HuH-7 (cell line): ENCODE data around the gene POLD4.
A peak's percentile ranks its signal among the peaks of the same experiment; 100 is the strongest.
"Not testable (repeated sequence)": the region's sequence is repeated elsewhere in the genome, so short reads cannot be mapped to it uniquely, and the experiment has no call there.

Source experiments
- DNase-seq: peaks from one replicate; pipeline ENCODE4 v3.0.0; 2011; ENCODE audit warnings: low spot score

POLD4 gene

GRCh38 chr11:67351275-67352005 lies 1.9 kb downstream of the POLD4 start:
- DNase-seq: peak; percentile 96

- DNase-seq: no peak
Measured at GRCh38 chr11:67349928-67350465, 3.3 kb downstream of the POLD4 start.

DNA sequence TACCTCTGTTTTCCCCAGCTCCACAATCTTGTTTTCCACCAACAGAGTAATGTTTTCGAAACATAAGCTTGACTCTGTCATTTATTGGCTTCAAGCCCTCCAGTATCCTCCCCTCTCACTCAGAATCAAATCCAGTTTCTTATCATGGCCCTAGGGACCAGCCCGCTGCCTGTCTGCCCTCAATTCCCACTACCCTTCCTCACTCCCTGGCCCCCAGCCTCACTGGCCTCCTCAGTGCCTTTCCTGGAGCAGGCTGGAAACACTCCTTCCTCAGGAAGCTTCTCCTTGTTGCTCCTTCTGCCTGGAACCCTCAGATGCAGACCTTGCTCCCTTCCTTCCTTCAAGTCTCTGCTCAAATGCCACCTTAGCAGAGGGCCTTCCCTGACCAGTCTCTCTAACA lies 3.9 kb downstream of the POLD4 start:
- DNase-seq: no peak

GRCh38 chr11:67349036-67349435 lies 4.3 kb downstream of the POLD4 start:
- no peak for DNase-seq

DNA sequence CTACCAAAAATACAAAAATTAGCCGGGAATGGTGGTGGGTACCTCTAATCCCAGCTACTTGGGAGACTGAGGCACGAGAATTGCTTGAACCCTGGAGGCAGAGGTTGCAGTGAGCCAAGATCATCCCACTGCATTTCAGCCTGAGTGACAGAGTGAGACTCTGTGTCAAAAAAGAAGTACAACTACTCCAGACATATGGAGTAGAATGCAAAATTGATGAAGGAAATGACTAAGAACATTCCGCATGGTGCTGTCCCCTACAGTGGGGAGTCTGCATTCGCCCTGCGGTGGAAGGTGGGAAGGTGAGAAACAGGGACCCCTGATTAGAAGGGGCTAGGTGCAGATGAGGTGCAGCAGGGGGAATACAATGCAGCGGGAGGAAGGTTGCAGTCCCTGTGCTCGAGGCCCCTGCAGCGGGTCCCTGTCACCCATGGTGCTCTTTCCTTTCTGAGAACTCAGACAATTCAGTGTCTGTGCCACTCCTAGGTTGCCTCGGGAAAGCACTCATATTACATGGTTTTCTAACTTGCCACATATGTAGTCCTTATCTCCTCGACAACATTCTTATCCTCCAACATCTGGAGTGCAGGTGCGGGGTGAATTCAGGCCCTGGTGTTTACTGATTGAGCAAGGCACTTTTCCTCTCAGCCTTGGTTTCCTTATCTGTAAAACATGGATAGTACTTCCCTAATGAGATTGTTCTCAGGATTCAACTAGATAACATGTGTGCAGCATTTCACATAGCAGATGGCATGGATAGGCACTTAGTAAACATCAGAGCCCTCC lies 5.2 kb downstream of the POLD4 start:
- DNase-seq: peak; percentile 44

DNA sequence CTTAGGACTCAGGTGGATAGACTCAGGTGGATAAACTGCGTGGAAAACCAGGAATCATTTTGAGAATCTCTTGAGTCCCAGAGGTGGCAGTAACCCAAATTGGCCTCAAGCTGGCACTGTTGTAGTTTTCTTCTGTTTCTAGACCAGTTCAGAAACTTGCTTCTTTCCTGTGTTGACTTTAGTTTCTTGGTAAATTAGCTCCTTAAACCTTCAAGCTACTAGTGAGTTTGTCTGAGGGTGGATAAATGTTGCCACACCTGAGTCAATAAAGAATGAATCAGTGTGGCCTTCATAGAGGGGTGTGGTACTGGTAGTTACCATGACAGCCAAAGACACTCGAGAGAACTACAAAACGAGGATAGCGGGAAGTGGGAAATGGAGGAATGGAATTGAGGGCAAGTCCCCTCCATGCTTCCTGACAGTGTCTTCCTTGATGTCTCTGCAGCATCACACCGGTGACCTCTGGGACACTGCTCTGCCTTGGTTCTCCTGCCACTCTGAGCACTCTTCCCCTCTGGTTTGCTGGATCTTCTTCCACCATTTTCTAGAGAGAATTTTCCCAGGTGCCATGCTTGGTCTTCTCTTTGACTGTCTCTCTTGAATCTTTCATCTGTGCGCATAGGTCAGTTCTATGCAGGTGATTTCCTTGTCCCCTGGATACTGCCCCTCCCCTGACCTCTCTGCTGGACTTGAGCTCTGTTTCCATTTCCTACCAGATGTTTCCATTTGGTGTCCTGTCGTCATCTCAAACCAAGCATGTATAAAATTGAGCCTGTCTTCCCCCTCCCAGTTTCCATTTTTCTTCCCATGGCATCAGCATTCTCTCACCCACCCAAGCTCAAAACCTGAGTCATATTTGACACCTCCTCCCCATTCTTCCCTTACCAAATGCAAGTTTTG lies 7.2 kb downstream of the POLD4 start:
- DNase-seq: peak; percentile 62

GRCh38 chr11:67345247-67345919 lies 8.0 kb downstream of the POLD4 start:
- DNase-seq: no peak

GRCh38 chr11:67344264-67344663 lies 9.1 kb downstream of the POLD4 start:
- DNase-seq: no peak

GRCh38 chr11:67337257-67337656 lies 16.1 kb downstream of the POLD4 start:
- no peak for DNase-seq

GRCh38 chr11:67332081-67332691 lies 21.2 kb downstream of the POLD4 start:
- DNase-seq: no peak

DNA sequence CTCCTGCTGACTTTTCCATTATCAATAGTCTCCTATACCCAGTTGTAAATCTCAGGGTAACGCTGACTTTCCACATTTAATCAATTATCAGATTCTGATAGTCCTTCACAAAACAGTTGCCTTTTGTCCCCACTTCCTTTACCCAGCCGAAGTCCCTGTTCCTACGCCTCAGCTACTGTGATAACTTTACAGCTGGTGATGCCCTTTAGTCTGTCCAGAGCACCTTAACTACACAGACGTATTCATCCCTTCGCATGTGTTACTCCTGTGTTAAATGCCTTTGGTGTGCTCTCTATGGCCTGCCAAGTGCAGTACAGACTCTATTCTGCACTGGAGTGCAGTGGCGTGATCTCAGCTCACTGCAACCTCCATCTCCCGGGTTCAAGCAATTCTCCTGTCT lies 29.8 kb downstream of the POLD4 start:
- no peak for DNase-seq

DNA sequence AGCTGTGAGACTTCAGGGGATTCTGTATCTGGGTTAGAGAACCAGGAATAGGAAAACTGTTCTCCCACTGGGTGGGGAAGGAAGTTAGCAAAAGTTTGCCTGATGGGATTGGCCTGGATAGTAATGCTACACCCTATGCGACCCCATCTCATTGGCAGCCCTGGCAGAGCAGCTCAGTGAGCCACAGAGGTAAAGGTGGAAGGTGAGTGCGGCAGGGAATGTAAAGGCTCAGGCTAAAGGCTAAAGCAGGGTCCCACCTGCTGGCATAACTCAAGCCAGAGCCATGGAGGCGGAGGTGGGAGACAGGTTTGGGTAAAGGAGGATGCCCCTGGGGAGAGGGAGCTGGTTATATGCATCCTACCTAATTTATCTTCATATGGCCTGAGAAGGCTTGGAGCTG lies 31.3 kb downstream of the POLD4 start:
- DNase-seq: no peak

- DNase-seq: no peak
Measured at GRCh38 chr11:67321313-67321871, 32.0 kb downstream of the POLD4 start.

GRCh38 chr11:67320691-67321090 lies 32.7 kb downstream of the POLD4 start:
- no peak for DNase-seq

DNA sequence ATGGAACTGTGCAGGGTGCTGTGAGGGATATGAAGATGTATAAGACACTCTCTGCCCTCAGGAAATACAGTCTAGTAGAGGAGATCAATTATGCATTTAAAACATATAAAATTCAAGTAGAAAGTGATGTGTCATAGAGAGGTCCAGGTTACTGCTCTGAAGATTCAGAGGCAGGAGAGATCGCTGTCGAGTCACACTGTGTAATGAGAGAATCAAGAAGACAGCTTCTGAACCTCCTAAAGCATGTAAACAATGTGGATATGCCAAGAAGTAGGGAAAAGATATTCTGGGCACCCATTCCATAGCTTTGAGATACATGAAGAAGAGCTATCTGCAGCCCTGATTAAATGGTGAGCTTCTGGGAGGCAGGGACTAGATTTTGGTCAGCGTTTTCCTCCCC lies 33.3 kb downstream of the POLD4 start:
- no peak for DNase-seq

DNA sequence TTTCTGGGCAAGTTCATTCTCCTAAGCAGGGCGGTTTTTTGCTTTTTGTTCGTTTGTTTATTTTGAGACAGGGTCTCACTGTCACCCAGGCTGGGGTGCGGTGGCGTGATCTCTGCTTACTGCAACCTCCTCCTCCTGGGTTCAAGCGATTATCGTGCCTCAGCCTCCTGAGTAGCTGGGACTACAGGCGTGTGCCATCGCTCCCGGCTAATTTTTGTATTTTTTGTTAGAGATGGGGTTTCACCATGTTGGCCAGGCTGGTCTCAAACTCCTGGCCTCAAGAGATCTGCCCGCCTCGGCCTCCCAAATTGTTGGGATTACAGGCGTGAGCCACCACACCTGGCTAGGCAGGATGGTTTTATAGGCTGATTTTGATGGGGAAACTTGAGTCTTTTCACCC lies 34.5 kb downstream of the POLD4 start:
- not testable (repeated sequence) for DNase-seq

GRCh38 chr11:67317888-67318555 lies 35.3 kb downstream of the POLD4 start:
- DNase-seq: no peak

- peak; percentile 100 for DNase-seq
Measured at GRCh38 chr11:67317205-67317887, 36.0 kb downstream of the POLD4 start.

DNA sequence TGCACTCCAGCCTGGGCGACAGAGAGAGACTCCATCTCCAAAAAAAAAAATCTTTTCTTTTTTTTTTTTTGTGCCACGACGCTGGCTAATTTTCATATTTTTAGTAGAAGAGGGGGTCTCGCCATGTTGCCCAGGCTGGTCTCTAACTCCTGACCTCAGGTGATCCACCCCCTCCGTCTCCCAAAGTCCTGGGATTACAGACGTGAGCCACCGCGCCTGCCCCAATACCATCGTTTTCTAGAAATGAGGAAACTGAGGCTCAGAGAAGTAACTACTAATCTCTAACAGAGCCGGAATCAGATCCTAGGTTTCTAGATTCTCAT lies 36.5 kb downstream of the POLD4 start:
- no peak for DNase-seq
